ENCODE measurements around the gene SLC66A1. TPM values are rescaled to one million over a fixed set of nuclear protein-coding genes. Genes with fewer than 3 reads are reported as not detected.
A peak's percentile ranks its signal among the peaks of the same experiment; 100 is the strongest.
"Not testable (repeated sequence)": the region's sequence is repeated elsewhere in the genome, so short reads cannot be mapped to it uniquely, and the experiment has no call there.

Gene SLC66A1
- total RNA-seq, 4 donors from 2014 or later = 10.0 to 16.5 (median 11.3) TPM

DNA sequence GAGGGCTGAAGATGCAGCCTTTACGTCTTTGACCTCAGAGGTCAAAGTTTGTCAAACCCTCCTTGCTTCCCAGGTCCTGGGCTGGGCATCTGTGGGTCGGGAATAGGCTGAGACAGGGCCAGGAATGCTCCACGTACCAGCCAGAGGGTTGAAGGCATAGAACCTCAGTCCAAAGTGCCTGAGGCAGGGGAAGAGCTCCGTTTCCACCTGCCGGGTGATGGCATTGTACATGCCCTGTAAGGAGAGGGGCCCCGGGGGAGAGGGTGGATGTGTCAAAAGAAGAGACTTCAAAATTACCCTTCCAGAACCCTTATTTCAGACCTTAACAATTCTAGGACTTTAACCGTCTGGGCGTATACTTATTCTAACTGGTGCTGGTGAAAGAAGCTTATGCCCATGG lies 27.2 kb upstream of the SLC66A1 start:
- DNase-seq (ENCODE audit: extremely low spot score) = no peak
- H3K27me3 ChIP-seq = no peaks in the 10 kb centered on the region
- no peak overlapping the region for H3K27ac ChIP-seq (replicated peaks in 1 of 4)
- H3K4me3 ChIP-seq = no peak overlapping the region
- peaks cover 0 to 14% (median 0%) of the 10 kb centered on the region in 4 donors for H3K36me3 ChIP-seq
- intact Hi-C loops (cut with DNase I) = no loop called here
- WGBS = 85% methylated on average over 8 of the region's 8 CpGs
- peaks cover 5 to 17% (median 14%) of the 10 kb centered on the region in 4 donors for H3K4me1 ChIP-seq
- no peak for TF ChIP-seq POLR2AphosphoS5 (IDR thresholded peaks at IDR 0.05)
- TF ChIP-seq CTCF (IDR thresholded peaks at IDR 0.05) = no peak
- no peak for TF ChIP-seq POLR2A (IDR thresholded peaks at IDR 0.05; ENCODE audit: low read depth)
- no peak for TF ChIP-seq EP300 (IDR thresholded peaks at IDR 0.05)
- no peaks in the 10 kb centered on the region for H3K9me3 ChIP-seq

- H3K4me3 ChIP-seq; H3K27ac ChIP-seq (replicated peaks in 1 of 4); H3K9me3 ChIP-seq; DNase-seq (ENCODE audit: extremely low spot score); H3K27me3 ChIP-seq; intact Hi-C loops (cut with DNase I): not testable (repeated sequence)
- 94% methylated on average over 3 of the region's 3 CpGs for WGBS
- Histone ChIP-seq H3K36me3 (peaks cover 0 to 14% (median 0%) of the 10 kb centered on the region in 4 donors), H3K4me1 (peaks cover 5 to 17% (median 14%) of the 10 kb centered on the region in 4 donors)
These were observed 26.8 kb upstream of the SLC66A1 start for GRCh38 chr1:19285366-19285765.

DNA sequence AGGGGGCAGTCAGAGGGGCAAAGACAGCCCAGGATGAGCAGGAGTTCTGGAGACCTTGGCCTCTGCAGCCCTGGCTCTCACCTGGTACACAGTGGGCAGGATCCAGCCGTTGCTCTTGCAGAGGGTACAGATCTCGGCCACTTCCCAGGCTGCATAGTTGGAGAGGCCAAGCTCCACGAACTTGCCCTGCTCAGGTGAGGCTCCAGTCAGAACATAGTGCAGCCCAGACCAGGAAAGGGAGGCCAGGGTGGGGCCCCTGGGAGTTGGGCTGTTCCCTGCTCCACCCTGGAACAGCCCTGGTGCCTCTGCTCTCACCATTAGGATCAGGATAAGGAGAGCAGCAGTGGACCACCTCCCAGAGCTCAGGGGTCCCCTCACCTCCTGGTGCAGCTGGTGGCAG lies 26.3 kb upstream of the SLC66A1 start:
- intact Hi-C loops (cut with DNase I); DNase-seq (ENCODE audit: extremely low spot score); H3K27ac ChIP-seq (replicated peaks in 1 of 4); H3K9me3 ChIP-seq; H3K4me3 ChIP-seq; H3K27me3 ChIP-seq: not testable (repeated sequence)
- no CpG with 5 or more reads among the region's 3 CpGs for WGBS
- H3K4me1 ChIP-seq = peaks cover 5 to 17% (median 14%) of the 10 kb centered on the region in 4 donors
- H3K36me3 ChIP-seq = peaks cover 0 to 14% (median 0%) of the 10 kb centered on the region in 4 donors

- intact Hi-C loops (cut with DNase I) = no loop called here
- no peak for TF ChIP-seq POLR2AphosphoS5 (IDR thresholded peaks at IDR 0.05)
- no peak for TF ChIP-seq EP300 (IDR thresholded peaks at IDR 0.05)
- no peak for TF ChIP-seq POLR2A (IDR thresholded peaks at IDR 0.05; ENCODE audit: low read depth)
- no peak for TF ChIP-seq CTCF (IDR thresholded peaks at IDR 0.05)
- peaks cover 5 to 17% (median 14%) of the 10 kb centered on the region in 4 donors for H3K4me1 ChIP-seq
- H3K9me3 ChIP-seq = peaks cover 0 to 4% (median 0%) of the 10 kb centered on the region in 4 donors
- H3K27me3 ChIP-seq = no peaks in the 10 kb centered on the region
- peaks cover 0 to 14% (median 0%) of the 10 kb centered on the region in 4 donors for H3K36me3 ChIP-seq
- no peak overlapping the region for H3K27ac ChIP-seq (replicated peaks in 1 of 4)
- no peak for DNase-seq (ENCODE audit: extremely low spot score)
- WGBS = 93% methylated on average over 13 of the region's 13 CpGs
- H3K4me3 ChIP-seq = no peak overlapping the region
These were observed 24.5 kb upstream of the SLC66A1 start for GRCh38 chr1:19287436-19288185.

DNA sequence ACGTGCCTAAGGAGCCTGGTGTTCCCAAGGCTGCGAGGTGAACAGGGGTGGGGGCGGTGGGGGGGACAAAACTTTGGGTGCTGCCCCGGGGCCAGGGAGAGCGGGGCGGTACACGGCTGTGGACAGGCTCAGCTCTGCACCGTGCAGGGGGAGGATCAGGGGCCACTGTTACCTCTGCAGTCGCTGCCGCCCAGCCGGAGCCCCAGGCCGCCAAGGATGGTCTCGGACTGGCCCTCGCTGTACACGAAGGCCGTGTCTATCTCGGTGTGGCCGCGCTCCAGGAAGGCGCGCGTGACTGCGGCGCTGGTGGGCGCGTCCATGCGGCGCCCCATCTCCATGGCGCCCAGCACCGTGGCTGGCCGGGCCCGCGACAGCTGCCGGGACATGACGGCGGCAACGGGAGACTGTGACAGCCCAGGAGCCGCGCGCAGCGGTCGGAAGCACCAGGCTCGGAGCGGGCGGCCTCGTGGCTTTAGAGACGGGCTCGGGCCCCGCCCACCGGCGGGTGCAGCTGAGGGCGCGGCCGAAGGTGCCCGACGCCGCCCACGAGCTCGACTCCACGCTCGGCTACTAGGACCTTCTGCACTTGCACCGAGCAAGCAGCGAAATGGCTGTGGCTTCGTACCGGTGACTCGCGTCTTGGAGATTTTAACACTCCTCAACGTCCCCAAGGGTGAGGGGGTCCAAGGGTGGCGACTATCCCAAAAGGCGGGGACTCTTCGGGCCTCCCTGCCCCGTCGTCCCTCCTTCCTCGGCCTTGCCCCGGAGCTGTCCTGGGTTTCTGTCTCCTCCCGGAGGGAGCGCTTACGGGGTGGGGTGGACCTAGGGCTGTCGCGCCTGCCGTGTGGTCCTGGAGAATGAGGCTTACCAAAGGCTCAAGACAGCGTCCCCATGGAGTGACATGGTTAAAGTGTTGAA lies 23.5 kb upstream of the SLC66A1 start, which contains the start of gene AKR7A3:
TSS of gene AKR7A3 (minus strand) at position 447 of the 918 bp plus-strand sequence. CDS start at position 386, 61 bp downstream.
- intact Hi-C loops (cut with DNase I); DNase-seq (ENCODE audit: extremely low spot score): not testable (repeated sequence)
- 39% methylated on average over 22 of the region's 82 CpGs for WGBS

DNA sequence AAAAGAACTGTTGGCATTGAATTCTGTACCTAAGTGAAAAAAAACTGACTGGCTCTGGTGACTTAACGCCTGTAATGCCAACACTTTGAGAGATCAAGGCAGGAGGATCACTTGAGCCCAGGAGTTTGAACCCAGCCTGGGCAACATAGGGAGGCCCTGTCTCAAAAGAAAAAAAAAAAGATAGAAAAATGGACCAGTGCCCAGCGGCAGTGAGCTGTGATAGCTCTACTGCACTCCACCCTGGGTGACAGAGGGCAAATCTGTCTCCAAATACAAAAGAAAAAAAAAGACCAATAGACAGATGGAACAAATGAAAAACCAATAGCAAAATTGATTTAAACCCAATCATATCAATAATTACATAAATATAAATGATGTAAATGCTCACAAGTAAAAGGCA lies 22.9 kb upstream of the SLC66A1 start:
- no peak for DNase-seq (ENCODE audit: extremely low spot score)
- TF ChIP-seq POLR2A (IDR thresholded peaks at IDR 0.05; ENCODE audit: low read depth) = no peak
- no peak for TF ChIP-seq CTCF (IDR thresholded peaks at IDR 0.05)
- TF ChIP-seq POLR2AphosphoS5 (IDR thresholded peaks at IDR 0.05) = no peak
- no peak for TF ChIP-seq EP300 (IDR thresholded peaks at IDR 0.05)
- H3K27me3 ChIP-seq = no peaks in the 10 kb centered on the region
- peak overlapping the region; percentile 46 to 60 (median 49) for H3K4me3 ChIP-seq
- H3K27ac ChIP-seq (replicated peaks in 1 of 4) = no peak overlapping the region
- H3K36me3 ChIP-seq = peaks cover 0 to 5% (median 0%) of the 10 kb centered on the region in 4 donors
- peaks cover 0 to 6% (median 2%) of the 10 kb centered on the region in 4 donors for H3K9me3 ChIP-seq
- intact Hi-C loops (cut with DNase I) = no loop called here
- WGBS = 61% methylated on average over 2 of the region's 2 CpGs
- peaks cover 5 to 17% (median 14%) of the 10 kb centered on the region in 4 donors for H3K4me1 ChIP-seq

More for the DNA sequence above, 23.5 kb upstream of the SLC66A1 start, which contains the start of gene AKR7A3:
- H3K27ac ChIP-seq (replicated peaks in 1 of 4); H3K27me3 ChIP-seq; H3K9me3 ChIP-seq: not testable (repeated sequence)
- peaks cover 5 to 17% (median 14%) of the 10 kb centered on the region in 4 donors for H3K4me1 ChIP-seq
- peaks cover 0 to 10% (median 0%) of the 10 kb centered on the region in 4 donors for H3K36me3 ChIP-seq
- H3K4me3 ChIP-seq = peak within 1 kb of the TSS; percentile 46 to 60 (median 49)
